SH-SY5Y (cell line): ENCODE data around the gene INF2.

ENCODE experiments used
- GATA2 ChIP-seq: IDR thresholded peaks from 2 replicates; pipeline ENCODE4 v1.6.1; 2011; ENCODE audit warnings: mild to moderate bottlenecking, low read depth, low read length
- GATA3 ChIP-seq: IDR thresholded peaks from 2 replicates; pipeline ENCODE4 v1.6.1; 2011; ENCODE audit warnings: low read depth, mild to moderate bottlenecking, low read length, moderate library complexity

GRCh38 chr14:104715871-104716270 is 26.5 kb downstream of the INF2 start:
- no peak for TF ChIP-seq GATA2
- TF ChIP-seq GATA3, result no peak
